H1 (cell line): ENCODE measurements around the gene E2F1. TPM values are rescaled to one million over a fixed set of nuclear protein-coding genes. Genes with fewer than 3 reads are reported as not detected.

ENCODE experiments used
- GTF2F1 ChIP-seq: IDR thresholded peaks from 2 replicates; pipeline ENCODE4 v1.6.1; 2012; ENCODE audit warnings: low read depth, low read length, improper control_type of control experiment, borderline replicate concordance
- SIRT6 ChIP-seq: IDR thresholded peaks from one replicate; pipeline ENCODE4 v1.7.1; 2012; ENCODE audit warnings: low read length, inconsistent platforms
- polyA plus RNA-seq, 7 experiments: library from polyadenylated mRNA; depleted of rRNA in 3 of 7; stranded (reverse) in 5 of 7; unstranded in 2 of 7; fragments of >200 nt in 5 of 7; fragments of 200-250 nt in 2 of 7; gene quantifications; 1 replicate in 5 of 7; 2 replicates in 1 of 7; 4 replicates in 1 of 7; pipeline versions ENCODE4 v1.2.1 to v1.2.3, GENCODE V29; 2011 to 2013; ENCODE audit warnings: missing spikeins in 2 of 7, mixed read lengths in 2 of 7
- total RNA-seq: library from RNA; stranded (reverse); fragmentation: NEBNext Ultra II Directional; extraction: Animal tissue kit (Norgen Biotek cat#: 25700); gene quantifications from 2 replicates; pipeline ENCODE4 v1.2.1, GENCODE V29; 2021
- TF ChIP-seq, protein P1 (sequence below): fragments of 300-600 bp; sonication (generic); IDR thresholded peaks from 2 replicates; pipeline ENCODE4 v1.7.1; 2012; ENCODE audit warnings: low read length, moderate library complexity, mild to moderate bottlenecking, inconsistent platforms; ENCODE audit not compliant: insufficient replicate concordance

E2F1 gene
- total and polyA plus RNA-seq, 2 of the 8 experiments (the other 6 are each of a cell fraction or from before 2014, with no cell fraction given) = 33.4 to 35.8 TPM

DNA sequence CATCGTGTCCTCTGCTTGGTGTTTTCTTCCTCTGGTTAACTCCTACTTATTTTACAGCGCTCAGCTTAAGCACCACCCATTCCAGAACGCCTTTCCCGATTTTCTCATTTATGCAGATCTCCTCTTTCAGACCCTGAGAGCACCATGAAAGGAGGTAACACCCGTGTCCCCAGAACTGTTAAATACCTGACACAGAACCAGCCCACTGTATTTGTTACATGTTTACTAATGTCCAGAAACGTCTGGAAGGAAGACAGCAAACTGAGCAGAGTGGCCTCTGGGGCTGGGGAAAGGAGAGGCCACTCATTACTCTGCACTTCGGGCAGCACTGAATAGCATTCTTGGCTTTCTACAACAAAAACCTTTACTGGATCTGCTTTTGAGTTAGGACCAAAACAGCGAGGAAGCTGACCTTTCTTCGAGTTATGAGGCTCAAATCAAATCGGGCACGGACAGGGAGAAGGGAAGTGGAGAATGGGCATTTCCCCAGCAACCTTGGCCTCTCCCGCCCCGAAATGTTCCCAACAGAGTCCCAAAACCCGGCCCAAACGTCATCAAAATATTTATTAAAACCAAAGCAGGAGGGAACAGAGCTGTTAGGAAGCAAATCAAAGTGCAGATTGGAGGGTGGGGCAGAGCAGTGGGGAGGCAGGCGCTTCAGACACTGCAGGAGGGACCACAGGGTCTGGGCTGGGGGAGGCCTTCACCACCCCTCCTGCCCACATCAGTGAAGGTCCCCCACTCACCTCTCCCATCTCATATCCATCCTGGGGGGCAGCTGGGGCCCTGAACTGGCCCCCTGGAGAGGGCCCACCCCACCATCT lies 10.8 kb downstream of the E2F1 start (continued):
- TF ChIP-seq, protein P1, sequence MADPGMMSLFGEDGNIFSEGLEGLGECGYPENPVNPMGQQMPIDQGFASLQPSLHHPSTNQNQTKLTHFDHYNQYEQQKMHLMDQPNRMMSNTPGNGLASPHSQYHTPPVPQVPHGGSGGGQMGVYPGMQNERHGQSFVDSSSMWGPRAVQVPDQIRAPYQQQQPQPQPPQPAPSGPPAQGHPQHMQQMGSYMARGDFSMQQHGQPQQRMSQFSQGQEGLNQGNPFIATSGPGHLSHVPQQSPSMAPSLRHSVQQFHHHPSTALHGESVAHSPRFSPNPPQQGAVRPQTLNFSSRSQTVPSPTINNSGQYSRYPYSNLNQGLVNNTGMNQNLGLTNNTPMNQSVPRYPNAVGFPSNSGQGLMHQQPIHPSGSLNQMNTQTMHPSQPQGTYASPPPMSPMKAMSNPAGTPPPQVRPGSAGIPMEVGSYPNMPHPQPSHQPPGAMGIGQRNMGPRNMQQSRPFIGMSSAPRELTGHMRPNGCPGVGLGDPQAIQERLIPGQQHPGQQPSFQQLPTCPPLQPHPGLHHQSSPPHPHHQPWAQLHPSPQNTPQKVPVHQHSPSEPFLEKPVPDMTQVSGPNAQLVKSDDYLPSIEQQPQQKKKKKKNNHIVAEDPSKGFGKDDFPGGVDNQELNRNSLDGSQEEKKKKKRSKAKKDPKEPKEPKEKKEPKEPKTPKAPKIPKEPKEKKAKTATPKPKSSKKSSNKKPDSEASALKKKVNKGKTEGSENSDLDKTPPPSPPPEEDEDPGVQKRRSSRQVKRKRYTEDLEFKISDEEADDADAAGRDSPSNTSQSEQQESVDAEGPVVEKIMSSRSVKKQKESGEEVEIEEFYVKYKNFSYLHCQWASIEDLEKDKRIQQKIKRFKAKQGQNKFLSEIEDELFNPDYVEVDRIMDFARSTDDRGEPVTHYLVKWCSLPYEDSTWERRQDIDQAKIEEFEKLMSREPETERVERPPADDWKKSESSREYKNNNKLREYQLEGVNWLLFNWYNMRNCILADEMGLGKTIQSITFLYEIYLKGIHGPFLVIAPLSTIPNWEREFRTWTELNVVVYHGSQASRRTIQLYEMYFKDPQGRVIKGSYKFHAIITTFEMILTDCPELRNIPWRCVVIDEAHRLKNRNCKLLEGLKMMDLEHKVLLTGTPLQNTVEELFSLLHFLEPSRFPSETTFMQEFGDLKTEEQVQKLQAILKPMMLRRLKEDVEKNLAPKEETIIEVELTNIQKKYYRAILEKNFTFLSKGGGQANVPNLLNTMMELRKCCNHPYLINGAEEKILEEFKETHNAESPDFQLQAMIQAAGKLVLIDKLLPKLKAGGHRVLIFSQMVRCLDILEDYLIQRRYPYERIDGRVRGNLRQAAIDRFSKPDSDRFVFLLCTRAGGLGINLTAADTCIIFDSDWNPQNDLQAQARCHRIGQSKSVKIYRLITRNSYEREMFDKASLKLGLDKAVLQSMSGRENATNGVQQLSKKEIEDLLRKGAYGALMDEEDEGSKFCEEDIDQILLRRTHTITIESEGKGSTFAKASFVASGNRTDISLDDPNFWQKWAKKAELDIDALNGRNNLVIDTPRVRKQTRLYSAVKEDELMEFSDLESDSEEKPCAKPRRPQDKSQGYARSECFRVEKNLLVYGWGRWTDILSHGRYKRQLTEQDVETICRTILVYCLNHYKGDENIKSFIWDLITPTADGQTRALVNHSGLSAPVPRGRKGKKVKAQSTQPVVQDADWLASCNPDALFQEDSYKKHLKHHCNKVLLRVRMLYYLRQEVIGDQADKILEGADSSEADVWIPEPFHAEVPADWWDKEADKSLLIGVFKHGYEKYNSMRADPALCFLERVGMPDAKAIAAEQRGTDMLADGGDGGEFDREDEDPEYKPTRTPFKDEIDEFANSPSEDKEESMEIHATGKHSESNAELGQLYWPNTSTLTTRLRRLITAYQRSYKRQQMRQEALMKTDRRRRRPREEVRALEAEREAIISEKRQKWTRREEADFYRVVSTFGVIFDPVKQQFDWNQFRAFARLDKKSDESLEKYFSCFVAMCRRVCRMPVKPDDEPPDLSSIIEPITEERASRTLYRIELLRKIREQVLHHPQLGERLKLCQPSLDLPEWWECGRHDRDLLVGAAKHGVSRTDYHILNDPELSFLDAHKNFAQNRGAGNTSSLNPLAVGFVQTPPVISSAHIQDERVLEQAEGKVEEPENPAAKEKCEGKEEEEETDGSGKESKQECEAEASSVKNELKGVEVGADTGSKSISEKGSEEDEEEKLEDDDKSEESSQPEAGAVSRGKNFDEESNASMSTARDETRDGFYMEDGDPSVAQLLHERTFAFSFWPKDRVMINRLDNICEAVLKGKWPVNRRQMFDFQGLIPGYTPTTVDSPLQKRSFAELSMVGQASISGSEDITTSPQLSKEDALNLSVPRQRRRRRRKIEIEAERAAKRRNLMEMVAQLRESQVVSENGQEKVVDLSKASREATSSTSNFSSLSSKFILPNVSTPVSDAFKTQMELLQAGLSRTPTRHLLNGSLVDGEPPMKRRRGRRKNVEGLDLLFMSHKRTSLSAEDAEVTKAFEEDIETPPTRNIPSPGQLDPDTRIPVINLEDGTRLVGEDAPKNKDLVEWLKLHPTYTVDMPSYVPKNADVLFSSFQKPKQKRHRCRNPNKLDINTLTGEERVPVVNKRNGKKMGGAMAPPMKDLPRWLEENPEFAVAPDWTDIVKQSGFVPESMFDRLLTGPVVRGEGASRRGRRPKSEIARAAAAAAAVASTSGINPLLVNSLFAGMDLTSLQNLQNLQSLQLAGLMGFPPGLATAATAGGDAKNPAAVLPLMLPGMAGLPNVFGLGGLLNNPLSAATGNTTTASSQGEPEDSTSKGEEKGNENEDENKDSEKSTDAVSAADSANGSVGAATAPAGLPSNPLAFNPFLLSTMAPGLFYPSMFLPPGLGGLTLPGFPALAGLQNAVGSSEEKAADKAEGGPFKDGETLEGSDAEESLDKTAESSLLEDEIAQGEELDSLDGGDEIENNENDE = no peak
- TF ChIP-seq GTF2F1 (no peak), SIRT6 (no peak)
- TF ChIP-seq, all 59 proteins: peak for 0
